Measurements from ENCODE around the gene TRIM28. TPM values are rescaled to one million over a fixed set of nuclear protein-coding genes. Genes with fewer than 3 reads are reported as not detected.
A peak's percentile ranks its signal among the peaks of the same experiment; 100 is the strongest.
"Not testable (repeated sequence)": the region's sequence is repeated elsewhere in the genome, so short reads cannot be mapped to it uniquely, and the experiment has no call there.

The TRIM28 gene
- polyA plus RNA-seq, 6 donors from 2014 or later, result 25.7 to 100 (median 50.8) TPM

- H3K9me3 Mint-ChIP-seq, result peaks cover 0 to 9% (median 0%) of the 10 kb centered on the region in 7 donors
- peak overlapping the region; percentile 98 to 100 (median 100) for H3K27ac Mint-ChIP-seq
- H3K36me3 Mint-ChIP-seq, result peaks cover 0 to 3% of the 10 kb centered on the region in 2 donors
- peaks cover 47 to 61% (median 60%) of the 10 kb centered on the region in 3 donors for H3K4me1 Mint-ChIP-seq
- ATAC-seq (ENCODE audit: low read depth in 2 of 2), result no peak
- DNase-seq, result no peak
- peak overlapping the region; percentile 85 to 100 (median 99) for H3K4me3 Mint-ChIP-seq
- H3K27me3 Mint-ChIP-seq, result no peaks in the 10 kb centered on the region
Observed at GRCh38 chr19:58573658-58574164, 29.8 kb downstream of the TRIM28 start.

DNA sequence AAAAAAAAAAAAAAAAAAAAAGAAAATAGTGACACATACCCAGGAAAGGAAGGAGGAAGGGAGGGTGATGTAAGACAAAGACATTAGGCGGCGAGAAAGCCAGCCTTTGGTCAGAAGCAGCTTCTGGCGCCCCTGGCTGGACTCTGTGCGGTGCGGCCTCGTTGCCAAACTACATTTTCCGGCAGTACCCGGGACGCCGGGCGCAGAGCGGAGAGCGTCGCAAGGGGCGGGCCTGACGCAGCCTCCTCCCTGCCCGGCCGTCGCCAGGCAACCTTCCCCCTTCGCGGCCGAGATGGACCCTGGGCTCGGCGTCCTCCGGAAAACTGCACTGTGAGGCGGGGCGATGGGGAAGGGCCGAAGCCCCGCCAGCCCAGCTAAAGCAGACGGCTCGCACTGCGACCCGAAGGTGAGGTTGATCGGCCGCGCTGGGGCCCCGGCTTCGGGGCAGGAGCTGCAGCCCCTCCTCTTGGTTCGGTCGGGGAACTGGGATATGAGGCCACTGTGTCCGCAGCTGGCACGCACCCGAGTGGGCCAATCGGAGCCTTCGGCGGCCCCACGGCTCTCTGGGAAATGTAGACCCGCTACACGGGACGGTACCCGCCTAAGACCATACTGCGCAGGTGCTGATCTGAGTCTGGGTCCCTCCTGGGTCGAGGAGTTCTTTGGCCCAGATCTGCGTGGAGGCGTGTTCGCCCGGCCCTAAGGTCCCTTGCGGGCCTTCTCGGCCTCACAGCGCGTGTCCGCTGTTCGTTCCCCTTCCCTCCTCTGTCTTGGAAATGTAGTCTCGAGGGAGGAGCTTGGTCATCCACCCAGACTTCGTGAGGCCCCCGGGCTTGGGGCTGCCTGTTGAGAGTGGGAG is 31.5 kb downstream of the TRIM28 start:
- Mint-ChIP-seq H3K36me3 (no peaks in the 10 kb centered on the region), H3K9me3 (peaks cover 0 to 9% (median 0%) of the 10 kb centered on the region in 7 donors), H3K4me3 (peak overlapping the region; percentile 85 to 100 (median 94)), H3K27me3 (no peaks in the 10 kb centered on the region), H3K27ac (peak overlapping the region; percentile 98 to 100 (median 100)), H3K4me1 (peaks cover 50 to 64% (median 64%) of the 10 kb centered on the region in 3 donors)
- ATAC-seq (ENCODE audit: low read depth in 2 of 2) (peak; percentile 37), DNase-seq (peak; percentile 82)

GRCh38 chr19:58577581-58577980 is 33.7 kb downstream of the TRIM28 start:
- not testable (repeated sequence) for H3K36me3 Mint-ChIP-seq; ATAC-seq (ENCODE audit: low read depth in 2 of 2); DNase-seq; H3K9me3 Mint-ChIP-seq; H3K27me3 Mint-ChIP-seq
- Mint-ChIP-seq H3K27ac (peak overlapping the region in 3 of 6 donors; percentile 27 to 76 (median 75)), H3K4me1 (peaks cover 47 to 64% (median 63%) of the 10 kb centered on the region in 3 donors), H3K4me3 (peak overlapping the region in 5 of 8 donors; percentile 2 to 74 (median 22))

GRCh38 chr19:58578012-58578925 is 34.4 kb downstream of the TRIM28 start:
- Mint-ChIP-seq H3K9me3 (peaks cover 0 to 6% (median 0%) of the 10 kb centered on the region in 7 donors), H3K36me3 (peaks cover 10 to 14% of the 10 kb centered on the region in 2 donors), H3K4me3 (peak overlapping the region in 5 of 8 donors; percentile 2 to 60 (median 29)), H3K27me3 (no peaks in the 10 kb centered on the region), H3K27ac (peak overlapping the region in 5 of 6 donors; percentile 27 to 86 (median 52)), H3K4me1 (peaks cover 47 to 61% (median 59%) of the 10 kb centered on the region in 3 donors)
- ATAC-seq (ENCODE audit: low read depth in 2 of 2) (no peak), DNase-seq (no peak)

DNA sequence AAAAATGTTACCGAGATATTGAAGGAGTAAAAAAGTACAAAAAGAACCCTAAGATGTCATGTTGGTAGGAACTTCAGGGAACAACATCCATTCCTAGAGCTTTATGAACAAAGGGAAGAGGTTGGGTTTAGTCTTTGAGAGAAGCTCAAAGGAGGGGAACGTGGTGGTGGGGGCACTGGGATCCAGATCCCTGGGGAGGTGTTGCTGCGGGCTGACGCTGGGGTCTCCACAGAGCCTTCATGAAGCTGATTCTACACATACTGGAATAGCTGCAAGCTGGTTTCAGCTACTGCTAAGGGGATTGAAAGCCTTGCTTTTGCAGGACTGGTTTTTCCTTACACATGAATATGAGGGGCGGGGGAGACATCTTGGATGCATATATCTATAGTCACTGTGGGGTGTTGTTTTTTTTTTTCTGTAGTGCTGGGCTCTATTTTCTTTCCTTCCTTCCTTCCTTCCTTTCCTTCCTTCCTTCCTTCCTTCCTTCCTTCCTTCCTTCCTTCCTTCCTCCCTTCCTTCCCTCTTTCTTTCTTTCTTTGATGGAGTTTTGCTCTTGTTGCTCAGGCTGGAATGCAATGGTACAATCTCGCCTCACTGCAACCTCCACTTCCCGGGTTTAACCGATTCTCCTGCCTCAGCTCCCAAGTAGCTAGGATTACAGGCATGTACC is 35.7 kb downstream of the TRIM28 start:
- peak overlapping the region in 3 of 6 donors; percentile 4 to 20 (median 16) for H3K27ac Mint-ChIP-seq
- peaks cover 0 to 3% (median 0%) of the 10 kb centered on the region in 7 donors for H3K9me3 Mint-ChIP-seq
- peaks cover 39 to 49% (median 48%) of the 10 kb centered on the region in 3 donors for H3K4me1 Mint-ChIP-seq
- H3K36me3 Mint-ChIP-seq, result peaks cover 10 to 15% of the 10 kb centered on the region in 2 donors
- ATAC-seq (ENCODE audit: low read depth in 2 of 2), result no peak
- no peaks in the 10 kb centered on the region for H3K27me3 Mint-ChIP-seq
- DNase-seq, result no peak
- peak overlapping the region in 1 of 8 donors; percentile 9 for H3K4me3 Mint-ChIP-seq

DNA sequence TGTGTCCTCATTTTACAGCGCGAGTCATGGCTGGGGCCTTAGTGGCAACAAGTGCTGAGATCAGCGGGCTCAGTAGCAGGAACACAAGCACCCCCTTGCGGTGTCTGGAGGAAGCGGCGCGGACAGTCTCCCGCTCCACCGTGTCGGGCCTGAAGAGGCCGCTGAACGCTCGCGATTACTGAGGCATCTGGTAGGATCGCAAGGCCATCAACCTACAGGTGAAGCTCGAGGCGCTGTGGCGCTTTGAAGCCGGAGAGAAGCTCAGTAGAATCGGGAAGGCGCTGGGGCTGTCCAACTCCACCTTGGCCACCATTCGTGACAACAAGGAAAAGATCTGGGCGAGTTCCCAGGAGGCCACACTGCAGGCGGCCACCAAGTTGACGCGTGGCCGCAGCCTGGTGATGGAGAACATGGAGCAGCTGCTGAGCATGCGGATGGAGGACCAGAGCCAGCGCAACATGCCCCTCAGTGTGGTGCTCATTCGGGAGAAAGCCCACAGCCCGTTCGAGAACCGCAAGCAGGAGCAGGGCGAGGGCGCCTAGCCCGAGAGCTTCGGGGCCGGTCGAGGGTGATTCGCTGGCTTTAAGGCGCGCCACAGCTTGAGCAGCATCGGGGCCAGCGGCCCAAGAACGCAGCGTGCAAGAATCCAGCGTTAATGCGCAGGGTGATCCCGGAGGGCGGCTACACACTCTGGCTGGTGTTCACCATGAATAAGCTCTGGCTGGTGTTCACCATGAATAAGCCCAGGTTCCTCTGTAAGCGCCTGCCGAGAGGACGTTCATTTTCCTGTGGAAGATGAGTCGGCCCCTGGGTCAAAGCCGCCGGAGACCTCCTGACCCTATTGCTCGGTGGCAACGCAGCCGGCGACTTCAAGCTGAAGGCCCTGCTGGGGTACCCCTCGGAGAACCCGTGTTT is 37.6 kb downstream of the TRIM28 start:
- ATAC-seq (ENCODE audit: low read depth in 2 of 2) (peak; percentile 95 to 96), DNase-seq (peak; percentile 79)
- no peaks in the 10 kb centered on the region for H3K27me3 Mint-ChIP-seq
- peak overlapping the region; percentile 66 to 93 (median 89) for H3K27ac Mint-ChIP-seq
- H3K4me3 Mint-ChIP-seq, result peak overlapping the region in 1 of 8 donors; percentile 70
- H3K9me3 Mint-ChIP-seq, result peaks cover 0 to 3% (median 0%) of the 10 kb centered on the region in 7 donors
- peaks cover 10 to 15% of the 10 kb centered on the region in 2 donors for H3K36me3 Mint-ChIP-seq
- H3K4me1 Mint-ChIP-seq, result peaks cover 30 to 44% (median 38%) of the 10 kb centered on the region in 3 donors

DNA sequence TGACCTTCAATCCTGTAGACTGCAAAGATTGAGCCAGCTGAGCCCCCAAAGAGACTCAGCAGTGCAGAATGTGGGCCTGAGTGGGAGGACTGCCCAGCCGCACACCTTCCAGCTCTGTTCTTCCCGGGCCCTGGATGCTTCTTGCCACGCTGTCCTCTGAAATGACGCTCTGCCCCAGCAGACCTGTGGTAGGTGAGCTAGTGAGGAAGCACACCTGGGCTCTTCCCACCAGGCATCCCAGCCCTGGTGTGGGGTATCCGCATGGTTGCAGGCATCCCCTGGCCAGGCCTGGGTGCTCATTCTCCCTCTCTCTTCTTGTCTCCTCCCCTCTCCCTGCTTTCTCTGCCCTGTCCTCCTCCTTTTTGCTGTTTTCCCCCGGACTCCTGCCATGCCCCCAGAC is 39.1 kb downstream of the TRIM28 start:
- Mint-ChIP-seq H3K9me3 (peaks cover 0 to 3% (median 0%) of the 10 kb centered on the region in 7 donors), H3K36me3 (peaks cover 10 to 15% of the 10 kb centered on the region in 2 donors), H3K4me3 (peak overlapping the region in 1 of 8 donors; percentile 15), H3K27ac (peak overlapping the region in 1 of 6 donors; percentile 42), H3K4me1 (peaks cover 25 to 36% (median 32%) of the 10 kb centered on the region in 3 donors), H3K27me3 (no peaks in the 10 kb centered on the region)
- DNase-seq (no peak), ATAC-seq (ENCODE audit: low read depth in 2 of 2) (no peak)

DNA sequence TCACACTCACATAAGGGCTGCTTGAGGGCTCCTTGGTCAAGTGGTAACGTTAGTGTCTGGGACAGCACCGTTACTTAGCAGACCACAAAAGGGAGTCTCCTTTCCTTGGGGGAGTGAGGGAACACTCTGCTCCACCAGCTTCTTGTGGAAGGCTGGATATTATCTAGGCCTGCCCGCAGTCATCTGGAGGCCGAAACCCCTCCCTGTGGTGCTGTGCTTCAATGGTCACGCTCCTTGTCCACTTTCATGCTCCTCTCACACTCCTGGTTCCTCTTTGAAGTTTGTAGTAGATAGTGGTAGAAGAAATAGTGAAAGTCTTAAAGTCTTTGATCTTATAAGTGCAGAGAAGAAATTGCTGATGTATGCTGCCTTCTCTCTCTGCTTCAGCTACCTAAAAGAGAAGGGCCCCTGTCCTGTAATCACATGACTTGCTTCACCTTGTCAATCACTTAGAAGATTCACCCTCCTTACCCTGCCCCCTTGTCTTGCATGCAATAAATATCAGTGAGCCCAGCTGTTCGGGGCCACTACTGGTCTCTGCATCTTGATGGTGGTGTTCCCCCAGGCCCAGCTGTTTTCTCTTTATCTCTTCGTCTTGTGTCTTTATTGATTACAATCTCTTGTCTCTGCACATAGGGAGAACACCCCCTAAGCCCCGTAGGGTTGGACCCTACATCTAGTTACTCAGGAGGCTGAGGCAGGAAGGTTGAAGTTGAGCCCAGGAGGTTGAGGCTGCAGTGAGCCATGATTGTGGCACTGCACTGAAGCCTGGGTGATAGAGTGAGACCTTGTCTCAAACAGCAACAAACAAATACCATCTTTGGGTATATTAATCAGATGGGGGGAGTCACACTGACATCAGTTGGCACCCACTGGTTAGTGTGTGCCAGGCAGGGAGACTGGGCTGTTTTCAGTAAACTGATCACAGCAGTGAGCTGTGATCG is 40.9 kb downstream of the TRIM28 start:
- DNase-seq, result no peak
- H3K36me3 Mint-ChIP-seq, result peaks cover 10 to 15% of the 10 kb centered on the region in 2 donors
- H3K27ac Mint-ChIP-seq, result no peak overlapping the region
- no peak overlapping the region for H3K4me3 Mint-ChIP-seq
- no peaks in the 10 kb centered on the region for H3K27me3 Mint-ChIP-seq
- peaks cover 0 to 3% (median 0%) of the 10 kb centered on the region in 7 donors for H3K9me3 Mint-ChIP-seq
- no peak for ATAC-seq (ENCODE audit: low read depth in 2 of 2)
- peaks cover 8 to 18% (median 14%) of the 10 kb centered on the region in 3 donors for H3K4me1 Mint-ChIP-seq

- H3K4me1 Mint-ChIP-seq, result peaks cover 6 to 15% (median 10%) of the 10 kb centered on the region in 3 donors
- no peaks in the 10 kb centered on the region for H3K27me3 Mint-ChIP-seq
- no peak overlapping the region for H3K4me3 Mint-ChIP-seq
- peaks cover 10 to 15% of the 10 kb centered on the region in 2 donors for H3K36me3 Mint-ChIP-seq
- H3K9me3 Mint-ChIP-seq, result peaks cover 0 to 3% (median 0%) of the 10 kb centered on the region in 7 donors
- DNase-seq (no peak), ATAC-seq (ENCODE audit: low read depth in 2 of 2) (no peak)
- H3K27ac Mint-ChIP-seq, result no peak overlapping the region
Observed at GRCh38 chr19:58585442-58586132, 41.7 kb downstream of the TRIM28 start.

GRCh38 chr19:58586133-58586765 is 42.4 kb downstream of the TRIM28 start:
- DNase-seq (no peak), ATAC-seq (ENCODE audit: low read depth in 2 of 2) (no peak)
- Mint-ChIP-seq H3K4me1 (peaks cover 2 to 8% (median 3%) of the 10 kb centered on the region in 3 donors), H3K27ac (no peak overlapping the region), H3K4me3 (no peak overlapping the region), H3K27me3 (no peaks in the 10 kb centered on the region), H3K36me3 (peaks cover 8 to 12% of the 10 kb centered on the region in 2 donors), H3K9me3 (peaks cover 0 to 2% (median 0%) of the 10 kb centered on the region in 7 donors)
